GM10248 (cell line): ENCODE measurements around the gene HECW1.

Experiments used
- CTCF ChIA-PET: fragments of 300-600 bp; sonication (Branson Sonifier 250); formaldehyde crosslinking; extraction: SDS; loops from one replicate; lab custom pipeline; 2021; ENCODE audit warnings: antibody characterized with exemption; lab: Yijun Ruan, JAX
- POLR2A ChIA-PET: fragments of 350-650 bp; sonication (Branson Sonifier 250); formaldehyde crosslinking; extraction: SDS; loops from one replicate; lab custom pipeline; 2020; ENCODE audit warnings: antibody characterized with exemption; lab: Yijun Ruan, JAX
- DNase-seq: peaks from one replicate; pipeline ENCODE4 v3.0.0; 2012; ENCODE audit errors: extremely low spot score
- TF ChIP-seq, protein P1 (sequence below): IDR thresholded peaks from 2 replicates; pipeline ENCODE4 v1.5.1; 2012; ENCODE audit warnings: mild to moderate bottlenecking, low read depth; ENCODE audit errors: extremely low read depth, missing control alignments, control extremely low read depth

Gene HECW1

DNA sequence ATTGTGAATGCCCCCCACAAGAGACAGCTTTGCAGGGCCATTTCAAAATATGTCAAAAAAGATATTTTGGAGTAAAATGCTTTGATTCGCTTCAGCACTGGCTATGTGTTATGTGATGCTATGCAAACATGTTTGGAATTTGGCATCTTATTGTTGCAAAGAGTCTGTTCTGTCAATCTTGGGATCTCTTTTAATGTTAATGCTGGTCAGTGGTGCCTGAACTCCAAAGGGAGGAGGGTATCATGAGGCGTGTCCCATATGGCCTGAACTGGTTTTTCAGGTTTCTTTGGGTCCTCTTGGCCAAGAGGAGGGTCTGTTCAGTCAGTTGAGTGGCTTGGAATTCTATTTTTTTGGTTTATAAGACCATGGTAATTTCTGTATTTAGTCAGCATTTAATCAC lies 81.4 kb downstream of the HECW1 start:
- CTCF ChIA-PET = no interaction called here
- TF ChIP-seq, protein P1, sequence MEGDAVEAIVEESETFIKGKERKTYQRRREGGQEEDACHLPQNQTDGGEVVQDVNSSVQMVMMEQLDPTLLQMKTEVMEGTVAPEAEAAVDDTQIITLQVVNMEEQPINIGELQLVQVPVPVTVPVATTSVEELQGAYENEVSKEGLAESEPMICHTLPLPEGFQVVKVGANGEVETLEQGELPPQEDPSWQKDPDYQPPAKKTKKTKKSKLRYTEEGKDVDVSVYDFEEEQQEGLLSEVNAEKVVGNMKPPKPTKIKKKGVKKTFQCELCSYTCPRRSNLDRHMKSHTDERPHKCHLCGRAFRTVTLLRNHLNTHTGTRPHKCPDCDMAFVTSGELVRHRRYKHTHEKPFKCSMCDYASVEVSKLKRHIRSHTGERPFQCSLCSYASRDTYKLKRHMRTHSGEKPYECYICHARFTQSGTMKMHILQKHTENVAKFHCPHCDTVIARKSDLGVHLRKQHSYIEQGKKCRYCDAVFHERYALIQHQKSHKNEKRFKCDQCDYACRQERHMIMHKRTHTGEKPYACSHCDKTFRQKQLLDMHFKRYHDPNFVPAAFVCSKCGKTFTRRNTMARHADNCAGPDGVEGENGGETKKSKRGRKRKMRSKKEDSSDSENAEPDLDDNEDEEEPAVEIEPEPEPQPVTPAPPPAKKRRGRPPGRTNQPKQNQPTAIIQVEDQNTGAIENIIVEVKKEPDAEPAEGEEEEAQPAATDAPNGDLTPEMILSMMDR = no peak
- POLR2A ChIA-PET = no interaction called here

GRCh38 chr7:43195256-43195655 lies 82.8 kb downstream of the HECW1 start:
- POLR2A ChIA-PET = no interaction called here
- TF ChIP-seq, protein P1 = no peak
- CTCF ChIA-PET = no interaction called here
- no peak for DNase-seq

More for the DNA sequence above, 81.4 kb downstream of the HECW1 start:
- DNase-seq = no peak

- no peak for DNase-seq
- TF ChIP-seq, protein P1 = no peak
- ChIA-PET POLR2A (no interaction called here), CTCF (no interaction called here)
Observed at GRCh38 chr7:43195768-43196167, 83.3 kb downstream of the HECW1 start.

DNA sequence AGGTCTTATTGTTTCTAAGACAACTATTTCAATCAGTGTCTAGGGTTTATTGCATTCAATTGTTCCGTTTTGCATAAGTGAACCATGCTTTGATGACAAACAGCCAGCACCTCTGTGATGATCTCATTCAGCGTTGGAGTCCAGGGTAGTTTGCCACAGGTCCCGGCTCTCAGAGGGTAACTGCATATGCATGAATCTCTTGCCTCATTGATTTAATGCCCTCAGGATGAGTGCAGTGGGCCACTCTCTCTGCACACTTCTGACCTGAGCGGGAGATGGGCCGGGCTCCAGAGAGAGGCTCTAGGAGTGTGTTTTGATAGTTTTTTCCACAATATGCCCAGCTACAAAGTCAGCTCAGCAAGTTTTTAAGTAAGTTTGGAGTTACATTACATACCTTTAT lies 83.9 kb downstream of the HECW1 start:
- CTCF ChIA-PET = no interaction called here
- TF ChIP-seq, protein P1 = no peak
- DNase-seq = no peak

DNA sequence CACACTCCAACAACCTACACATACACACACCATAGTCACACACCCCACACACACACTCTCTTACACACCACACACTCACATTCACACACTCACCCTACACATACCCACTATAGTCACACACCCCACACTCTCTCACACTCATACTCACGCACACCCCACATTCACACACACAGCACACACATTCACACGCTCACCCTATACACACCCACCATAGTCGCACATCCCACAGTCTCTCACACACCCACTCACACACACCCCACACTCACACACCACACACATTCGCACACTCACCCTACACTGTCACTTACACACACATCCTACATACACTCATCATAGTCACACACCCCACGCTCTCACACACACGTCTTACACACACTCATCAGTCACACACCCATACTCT lies 85.6 kb downstream of the HECW1 start:
- CTCF ChIA-PET = no interaction called here
- POLR2A ChIA-PET = no interaction called here

More for the DNA sequence above, 83.9 kb downstream of the HECW1 start:
- POLR2A ChIA-PET = no interaction called here

GRCh38 chr7:43198599-43199090 lies 86.2 kb downstream of the HECW1 start:
- no peak for DNase-seq
- POLR2A ChIA-PET = no interaction called here
- CTCF ChIA-PET = interaction anchor here (1.1 kb wide), 1 partner anchor 11 kb away, joined by 4 read pairs; no protein-coding TSS in a partner anchor
- TF ChIP-seq, protein P1 = no peak

More for the DNA sequence above, 85.6 kb downstream of the HECW1 start:
- no peak for DNase-seq
- TF ChIP-seq, protein P1 = no peak
